ENCODE results near the gene ZNF763.

DNA sequence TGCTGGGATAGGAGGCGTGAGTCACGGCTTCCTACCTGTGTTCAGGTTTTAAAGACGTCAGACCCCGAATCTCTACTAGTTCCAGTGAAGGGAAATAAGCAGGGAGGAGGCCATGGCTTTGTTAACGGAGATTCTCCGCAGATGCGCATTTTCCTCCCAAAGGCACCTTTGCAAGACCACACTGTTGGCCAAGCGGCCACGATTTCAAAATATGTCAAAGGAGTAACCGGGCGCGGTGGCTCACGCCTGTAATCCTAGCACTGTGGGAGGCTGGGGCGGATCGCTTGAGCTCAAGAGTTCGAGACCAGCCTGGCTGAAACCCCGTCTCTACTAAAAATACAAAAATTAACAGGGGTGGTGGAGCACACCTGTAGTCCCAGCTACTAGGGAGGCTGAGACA lies 21.9 kb downstream of the ZNF763 start:
- no peak for TF ChIP-seq YY1 (IDR thresholded peaks at IDR 0.05; ENCODE audit: insufficient read depth, insufficient read length)
- TF ChIP-seq SUZ12 (IDR thresholded peaks at IDR 0.05; ENCODE audit: extremely low read depth, insufficient read depth, insufficient read length): no peak
- TF ChIP-seq ZNF274 (IDR thresholded peaks at IDR 0.05; ENCODE audit: low read depth, low read length): no peak
